Hindlimb muscle (tissue), 1 donor: ENCODE measurements around the gene MAP3K1. TPM values are rescaled to one million over a fixed set of nuclear protein-coding genes. Genes with fewer than 3 reads are reported as not detected.
"Not testable (repeated sequence)": the region's sequence is repeated elsewhere in the genome, so short reads cannot be mapped to it uniquely, and the experiment has no call there.

Source experiments
- DNase-seq: peaks from one replicate; pipeline ENCODE4 v3.0.0-alpha.2; 2013
- polyA plus RNA-seq: library from polyadenylated mRNA; unstranded; fragments of 120-200 nt; gene quantifications from one replicate; pipeline ENCODE4 v1.2.1, GENCODE V29; 2013; ENCODE audit not compliant: insufficient read length

Gene MAP3K1
- polyA plus RNA-seq, 1 donor, result 13.9 TPM

- peak; percentile 72 for DNase-seq
Observed at GRCh38 chr5:56816546-56817081, 1.3 kb downstream of the MAP3K1 start.

GRCh38 chr5:56817263-56818014 lies 2.1 kb downstream of the MAP3K1 start:
- no peak for DNase-seq

- no peak for DNase-seq
Observed at GRCh38 chr5:56818450-56819037, 3.2 kb downstream of the MAP3K1 start.

- DNase-seq, result no peak
Observed at GRCh38 chr5:56819060-56819881, 3.9 kb downstream of the MAP3K1 start.

- DNase-seq, result not testable (repeated sequence)
Observed at GRCh38 chr5:56821868-56822267, 6.5 kb downstream of the MAP3K1 start.

GRCh38 chr5:56822981-56823380 lies 7.6 kb downstream of the MAP3K1 start:
- DNase-seq, result no peak

GRCh38 chr5:56824019-56824418 lies 8.7 kb downstream of the MAP3K1 start:
- DNase-seq, result no peak

- DNase-seq, result no peak
Observed at GRCh38 chr5:56825222-56825824, 10.0 kb downstream of the MAP3K1 start.

GRCh38 chr5:56827049-56827448 lies 11.7 kb downstream of the MAP3K1 start:
- no peak for DNase-seq

GRCh38 chr5:56827924-56828323 lies 12.6 kb downstream of the MAP3K1 start:
- no peak for DNase-seq

GRCh38 chr5:56829137-56829908 lies 14.0 kb downstream of the MAP3K1 start:
- no peak for DNase-seq

- DNase-seq, result no peak
Observed at GRCh38 chr5:56831773-56832172, 16.4 kb downstream of the MAP3K1 start.

- no peak for DNase-seq
Observed at GRCh38 chr5:56833325-56833724, 18.0 kb downstream of the MAP3K1 start.

GRCh38 chr5:56837381-56837780 lies 22.0 kb downstream of the MAP3K1 start:
- DNase-seq, result no peak

GRCh38 chr5:56837956-56838355 lies 22.6 kb downstream of the MAP3K1 start:
- no peak for DNase-seq

GRCh38 chr5:56838409-56839039 lies 23.2 kb downstream of the MAP3K1 start:
- DNase-seq, result peak; percentile 50

- DNase-seq, result no peak
Observed at GRCh38 chr5:56839062-56839461, 23.7 kb downstream of the MAP3K1 start.

- no peak for DNase-seq
Observed at GRCh38 chr5:56840597-56840996, 25.2 kb downstream of the MAP3K1 start.

- no peak for DNase-seq
Observed at GRCh38 chr5:56845277-56845676, 29.9 kb downstream of the MAP3K1 start.

- no peak for DNase-seq
Observed at GRCh38 chr5:56845904-56846480, 30.6 kb downstream of the MAP3K1 start.

GRCh38 chr5:56848206-56848605 lies 32.9 kb downstream of the MAP3K1 start:
- no peak for DNase-seq
